Endothelial cell of umbilical vein (primary cell): Measurements from ENCODE around the gene RPS19BP1. TPM values are rescaled to one million over a fixed set of nuclear protein-coding genes. Genes with fewer than 3 reads are reported as not detected.

ENCODE experiments used
- BruUV-seq: library from RNA; stranded (reverse); fragments of 400-500 nt; replicated peaks from 2 replicates; lab custom pipeline; 2021; lab: Mats Ljungman, UMichigan
- CTCF ChIA-PET: fragments of 300-600, 350-600 bp; sonication (Branson Sonifier 250); formaldehyde crosslinking; loops from one replicate; lab custom pipeline; 2021; ENCODE audit warnings: antibody characterized with exemption, inconsistent platforms; lab: Charles Lee
- POLR2A ChIA-PET: fragments of 300-600, 350-600 bp; sonication (Branson Sonifier 250); formaldehyde crosslinking; loops from one replicate; lab custom pipeline; 2021; ENCODE audit warnings: antibody characterized with exemption, inconsistent platforms; lab: Charles Lee
- DNase-seq: peaks from one replicate; pipeline ENCODE4 v3.0.0-alpha.2; 2011; ENCODE audit warnings: low read depth, low spot score
- FAIRE-seq: peaks from 2 replicates; lab custom pipeline; 2011; peaks lifted over from hg19 to GRCh38; lab: Jason Lieb, UNC
- H2AFZ ChIP-seq: 2 replicates; pipeline ENCODE4 v1.6.0; 2012; ENCODE audit warnings: low read depth, low read length, control low read depth, inconsistent platforms
- H3K27ac ChIP-seq: 2 replicates; pipeline ENCODE4 v1.5.1; 2011; ENCODE audit warnings: low read depth, mild to moderate bottlenecking, control low read depth, low read length, moderate library complexity; ENCODE audit not compliant: insufficient read depth
- H3K27me3 ChIP-seq, 2 experiments: 2 replicates each; pipeline versions ENCODE4 v1.6.0 to v1.6.1; 2011; ENCODE audit warnings: low read length in 2 of 2, mixed read lengths in 1 of 2; ENCODE audit not compliant: control insufficient read depth in 2 of 2, insufficient read depth in 2 of 2
- H3K36me3 ChIP-seq, 2 experiments: 2 replicates in 1 of 2; 3 replicates in 1 of 2; pipeline ENCODE4 v1.5.1; 2011; ENCODE audit warnings: low read length in 2 of 2, mild to moderate bottlenecking in 1 of 2, moderate library complexity in 1 of 2; ENCODE audit not compliant: control insufficient read depth in 2 of 2, insufficient read depth in 2 of 2; ENCODE audit errors: extremely low read depth in 1 of 2
- H3K4me1 ChIP-seq: 3 replicates; pipeline ENCODE4 v1.5.1; 2011; ENCODE audit warnings: mild to moderate bottlenecking, low read length; ENCODE audit not compliant: control insufficient read depth, insufficient read depth; ENCODE audit errors: extremely low read depth
- H3K4me2 ChIP-seq: 2 replicates; pipeline ENCODE4 v1.6.1; 2011; ENCODE audit warnings: low read length, control low read depth, mixed read lengths; ENCODE audit not compliant: insufficient read depth
- H3K4me3 ChIP-seq, 3 experiments: fragments of 200-600 bp in 1 of 3; sonication (generic), shearing (Covaris generic) in 1 of 3; replicated peaks in 1 of 3; 2 replicates each; pipeline ENCODE4 v1.5.1; 2011 to 2016; ENCODE audit warnings: control low read depth in 3 of 3, low read length in 3 of 3, mild to moderate bottlenecking in 2 of 3, inconsistent platforms in 1 of 3, low read depth in 1 of 3, moderate library complexity in 1 of 3; ENCODE audit not compliant: insufficient read depth in 1 of 3
- H3K79me2 ChIP-seq: 2 replicates; pipeline ENCODE4 v1.6.0; 2012; ENCODE audit warnings: low read length, inconsistent platforms; ENCODE audit not compliant: control insufficient read depth, insufficient read depth
- H3K9ac ChIP-seq: replicated peaks from 2 replicates; pipeline ENCODE3; 2011; ENCODE audit warnings: low read length, control low read depth; ENCODE audit not compliant: insufficient read depth; ENCODE audit errors: extremely low read depth
- H3K9me1 ChIP-seq: replicated peaks from 3 replicates; pipeline ENCODE4 v1.6.0; 2011; ENCODE audit warnings: mild to moderate bottlenecking, low read length; ENCODE audit not compliant: control insufficient read depth, insufficient read depth; ENCODE audit errors: extremely low read depth
- H3K9me3 ChIP-seq: replicated peaks from 2 replicates; pipeline ENCODE4 v1.5.1; 2012; ENCODE audit warnings: low read length, inconsistent platforms; ENCODE audit not compliant: control insufficient read depth, insufficient read depth
- H4K20me1 ChIP-seq: replicated peaks from 2 replicates; pipeline ENCODE3; 2011; ENCODE audit warnings: mild to moderate bottlenecking, low read length; ENCODE audit not compliant: control insufficient read depth, insufficient read depth; ENCODE audit errors: extremely low read depth
- CTCF ChIP-seq, 2 donors: IDR thresholded peaks; 1 replicate in 1 of 2; 2 replicates in 1 of 2; pipeline ENCODE4 v1.5.1; 2011; ENCODE audit warnings: low read length in 2 of 2, mild to moderate bottlenecking in 2 of 2, moderate library complexity in 2 of 2, control low read depth in 1 of 2, inconsistent platforms in 1 of 2, low read depth in 1 of 2; ENCODE audit not compliant: insufficient read depth in 1 of 2; ENCODE audit errors: extremely low read depth in 1 of 2
- FOS ChIP-seq: IDR thresholded peaks from 2 replicates; pipeline ENCODE4 v1.6.1; 2011; ENCODE audit warnings: mild to moderate bottlenecking, low read length, moderate library complexity, borderline replicate concordance; ENCODE audit not compliant: insufficient read depth
- GATA2 ChIP-seq: IDR thresholded peaks from 2 replicates; pipeline ENCODE4 v1.7.0; 2011; ENCODE audit warnings: low read depth, mild to moderate bottlenecking, moderate library complexity, mixed read lengths, low read length; ENCODE audit not compliant: insufficient read length, insufficient read depth
- JUN ChIP-seq: IDR thresholded peaks from 2 replicates; pipeline ENCODE4 v1.6.1; 2011; ENCODE audit warnings: borderline replicate concordance, low read depth; ENCODE audit not compliant: insufficient read length, insufficient read depth
- MYC ChIP-seq: IDR thresholded peaks from one replicate; pipeline ENCODE4 v1.6.1; 2011; ENCODE audit warnings: mild to moderate bottlenecking, low read depth, low read length
- POLR2A ChIP-seq: IDR thresholded peaks from 2 replicates; pipeline ENCODE4 v1.6.1; 2012; ENCODE audit warnings: low read depth, mild to moderate bottlenecking, control low read depth, low read length
- POLR2AphosphoS5 ChIP-seq: IDR thresholded peaks from 2 replicates; pipeline ENCODE4 v1.6.1; 2012; ENCODE audit warnings: low read depth, mild to moderate bottlenecking, control low read depth, low read length, moderate library complexity; ENCODE audit not compliant: insufficient read depth
- dilution Hi-C: fragments of 300-500 bp; cut with MboI; formaldehyde crosslinking; loops from one replicate; pipeline ENCODE4 v1.15.0; 2019; ENCODE audit warnings: low sequenced_read_pairs; ENCODE audit not compliant: extremely low pct_ligation_motif_present
- intact Hi-C: fragments of 100-400 bp; cut with micrococcal nuclease; formaldehyde crosslinking; loops from one replicate; pipeline ENCODE4 v1.10.0; 2022
- polyA plus RNA-seq, 4 experiments: library from polyadenylated mRNA; depleted of rRNA in 3 of 4; stranded (reverse) in 3 of 4; unstranded in 1 of 4; fragments of >200 nt; gene quantifications; 2 replicates each; pipeline versions ENCODE4 v1.2.1 to v1.2.3, GENCODE V29; 2011 to 2012; ENCODE audit warnings: missing spikeins in 1 of 4
- total RNA-seq: library from RNA; stranded (reverse); gene quantifications from 2 replicates; pipeline ENCODE4 v1.2.3, GENCODE V29; 2021
- TF ChIP-seq, protein P1 (sequence below): IDR thresholded peaks from 2 replicates; pipeline ENCODE4 v1.6.1; 2011; ENCODE audit not compliant: insufficient read depth, insufficient read length

RPS19BP1 gene
- total and polyA plus RNA-seq, 2 donors (not counting 3 experiments of a cell fraction or from before 2014, with no cell fraction given) = 66.6 to 84.3 TPM

GRCh38 chr22:39524089-39524752 lies 8.3 kb downstream of the RPS19BP1 start:
- ChIA-PET CTCF (interaction anchor here (0.7 to 2.5 kb wide), 6 partner anchors 10 to 512 kb away, joined by 3 to 17 read pairs (median 6); partner anchors contain the start of gene RPL3), POLR2A (interaction anchor here (0.7 to 2.5 kb wide), 4 partner anchors 22 to 755 kb away, joined by 3 to 11 read pairs (median 6); partner anchors contain the start of gene MIEF1)
- Histone ChIP-seq H3K4me2 (no peak overlapping the region), H3K79me2 (peaks cover 53% of the 10 kb centered on the region), H4K20me1 (no peaks in the 10 kb centered on the region), H2AFZ (no peak overlapping the region), H3K27ac (no peak overlapping the region), H3K4me1 (peaks cover 13% of the 10 kb centered on the region), H3K27me3 (no peaks in the 10 kb centered on the region), H3K9me1 (no peaks in the 10 kb centered on the region), H3K9ac (no peak overlapping the region), H3K36me3 (peaks cover 5 to 24% of the 10 kb centered on the region in 2 experiments), H3K9me3 (no peaks in the 10 kb centered on the region), H3K4me3 (no peak overlapping the region)
- BruUV-seq = no TSS peak
- DNase-seq = no peak
- intact Hi-C loops = loop anchor here (10.0 kb wide), 2 partner anchors 269 to 349 kb away; no protein-coding TSS in a partner anchor
- no peak for TF ChIP-seq GATA2
- no peak for TF ChIP-seq FOS
- TF ChIP-seq, protein P1, sequence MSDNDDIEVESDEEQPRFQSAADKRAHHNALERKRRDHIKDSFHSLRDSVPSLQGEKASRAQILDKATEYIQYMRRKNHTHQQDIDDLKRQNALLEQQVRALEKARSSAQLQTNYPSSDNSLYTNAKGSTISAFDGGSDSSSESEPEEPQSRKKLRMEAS = no peak
- TF ChIP-seq POLR2AphosphoS5 = no peak
- TF ChIP-seq JUN = no peak
- no peak for TF ChIP-seq CTCF (IDR thresholded peaks at IDR 0.05; ENCODE audit: extremely low read depth in 1 of 2, insufficient read depth in 1 of 2, low read depth in 1 of 2, low read length in 2 of 2)
- no peak for TF ChIP-seq MYC
- no peak for TF ChIP-seq POLR2A
- peak; percentile 37 for FAIRE-seq
- dilution Hi-C loops = no loop called here
